Lower leg skin (tissue), 3 donors: ENCODE data around the gene OCIAD1.

Experiments
- CTCF ChIP-seq, 3 donors: fragments of 450-650 bp; IDR thresholded peaks; one replicate each; pipeline ENCODE4 v1.5.1; 2016; ENCODE audit warnings: antibody characterized with exemption in 3 of 3, mild to moderate bottlenecking in 3 of 3, moderate library complexity in 2 of 3
- POLR2A ChIP-seq, 2 donors: fragments of 450-650 bp; IDR thresholded peaks; one replicate each; pipeline ENCODE4 v1.6.1; 2016 to 2017; ENCODE audit warnings: antibody characterized with exemption in 2 of 2, mild to moderate bottlenecking in 1 of 2, moderate library complexity in 1 of 2

GRCh38 chr4:48853604-48854394 lies 22.9 kb downstream of the OCIAD1 start:
- TF ChIP-seq CTCF (IDR thresholded peaks at IDR 0.05) (no peak), POLR2A (IDR thresholded peaks at IDR 0.05) (no peak)
